GM12892 (cell line): ENCODE data around the gene KRTAP16-1.
"Not testable (repeated sequence)": the region's sequence is repeated elsewhere in the genome, so short reads cannot be mapped to it uniquely, and the experiment has no call there.

Experiments
- POLR2A ChIP-seq: IDR thresholded peaks from 2 replicates; pipeline ENCODE4 v1.6.1; 2011; ENCODE audit warnings: low read depth, low read length, control low read depth
- TAF1 ChIP-seq: IDR thresholded peaks from 2 replicates; pipeline ENCODE4 v1.6.1; 2011; ENCODE audit warnings: low read depth, mild to moderate bottlenecking, control low read depth, low read length, borderline replicate concordance

DNA sequence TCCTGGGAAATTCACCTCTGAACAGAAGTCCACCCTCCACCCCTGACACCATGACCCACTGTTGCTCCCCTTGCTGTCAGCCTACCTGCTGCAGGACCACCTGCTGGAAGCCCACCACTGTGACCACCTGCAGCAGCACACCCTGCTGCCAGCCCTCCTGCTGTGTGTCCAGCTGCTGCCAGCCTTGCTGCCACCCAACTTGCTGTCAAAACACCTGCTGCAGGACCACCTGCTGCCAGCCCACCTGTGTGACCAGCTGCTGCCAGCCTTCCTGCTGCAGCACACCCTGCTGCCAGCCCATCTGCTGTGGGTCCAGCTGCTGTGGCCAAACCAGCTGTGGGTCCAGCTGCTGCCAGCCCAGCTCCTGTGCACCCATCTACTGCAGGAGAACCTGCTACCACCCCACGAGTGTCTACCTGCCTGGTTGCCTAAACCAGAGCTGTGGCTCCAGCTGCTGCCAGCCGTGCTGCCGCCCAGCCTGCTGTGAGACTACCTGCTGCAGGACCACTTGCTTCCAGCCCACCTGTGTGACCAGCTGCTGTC, 33.4 kb downstream of the KRTAP16-1 start, which contains the start of gene KRTAP9-7:
- TF ChIP-seq POLR2A, TAF1: not testable (repeated sequence)
